Hematopoietic multipotent progenitor cell treated with erythropoietin and hydrocortisone succinate and interleukin-3 and kit ligand, for 4 days (in vitro differentiated cells): ENCODE results near the gene ETHE1.
A peak's percentile ranks its signal among the peaks of the same experiment; 100 is the strongest.

Experiments used
- DNase-seq: peaks from one replicate; pipeline ENCODE4 v3.0.0-alpha.2; 2015

The ETHE1 gene

GRCh38 chr19:43526884-43527859 lies at the start of gene ETHE1:
ETHE1 (minus strand) TSS chr19:43527201; CDS start chr19:43527177, 24 bp downstream.
- DNase-seq, result peak; percentile 91

GRCh38 chr19:43575955-43576878 lies 49.2 kb upstream of the ETHE1 start:
- no peak for DNase-seq

GRCh38 chr19:43575156-43575950 lies 48.4 kb upstream of the ETHE1 start, which contains the start of the genes PINLYP and XRCC1:
PINLYP (plus strand) TSS chr19:43575801; CDS start chr19:43577192, 1,391 bp downstream.
XRCC1 (minus strand) TSS chr19:43575527; CDS start chr19:43575458, 69 bp downstream.
- DNase-seq, result peak; percentile 100

GRCh38 chr19:43574424-43575155 lies 47.6 kb upstream of the ETHE1 start:
- no peak for DNase-seq

- DNase-seq, result no peak
Measured at GRCh38 chr19:43572171-43572588, 45.2 kb upstream of the ETHE1 start.

- peak; percentile 30 for DNase-seq
Measured at GRCh38 chr19:43570174-43570791, 43.3 kb upstream of the ETHE1 start.

GRCh38 chr19:43569657-43570056 lies 42.7 kb upstream of the ETHE1 start:
- DNase-seq, result no peak

- DNase-seq, result peak; percentile 45
Measured at GRCh38 chr19:43564800-43565199, 37.8 kb upstream of the ETHE1 start.

- peak; percentile 38 for DNase-seq
Measured at GRCh38 chr19:43563816-43564457, 36.9 kb upstream of the ETHE1 start.

- DNase-seq, result peak; percentile 98
Measured at GRCh38 chr19:43562698-43563241, 35.8 kb upstream of the ETHE1 start.

- no peak for DNase-seq
Measured at GRCh38 chr19:43562226-43562697, 35.3 kb upstream of the ETHE1 start.

- DNase-seq, result no peak
Measured at GRCh38 chr19:43561139-43561970, 34.4 kb upstream of the ETHE1 start.

- DNase-seq, result peak; percentile 55
Measured at GRCh38 chr19:43560687-43561086, 33.7 kb upstream of the ETHE1 start.

- DNase-seq, result peak; percentile 91
Measured at GRCh38 chr19:43555185-43555770, 28.3 kb upstream of the ETHE1 start.

GRCh38 chr19:43554317-43554895 lies 27.4 kb upstream of the ETHE1 start:
- no peak for DNase-seq

GRCh38 chr19:43553656-43554055 lies 26.7 kb upstream of the ETHE1 start:
- no peak for DNase-seq

- no peak for DNase-seq
Measured at GRCh38 chr19:43552616-43553015, 25.6 kb upstream of the ETHE1 start.

GRCh38 chr19:43552198-43552450 lies 25.1 kb upstream of the ETHE1 start:
- DNase-seq, result no peak
